Measurements from ENCODE around the gene GIT2. TPM values are rescaled to one million over a fixed set of nuclear protein-coding genes. Genes with fewer than 3 reads are reported as not detected.

Gene GIT2
- total and polyA plus RNA-seq, 2 experiments from 2014 or later: 15.8 to 20.9 TPM

DNA sequence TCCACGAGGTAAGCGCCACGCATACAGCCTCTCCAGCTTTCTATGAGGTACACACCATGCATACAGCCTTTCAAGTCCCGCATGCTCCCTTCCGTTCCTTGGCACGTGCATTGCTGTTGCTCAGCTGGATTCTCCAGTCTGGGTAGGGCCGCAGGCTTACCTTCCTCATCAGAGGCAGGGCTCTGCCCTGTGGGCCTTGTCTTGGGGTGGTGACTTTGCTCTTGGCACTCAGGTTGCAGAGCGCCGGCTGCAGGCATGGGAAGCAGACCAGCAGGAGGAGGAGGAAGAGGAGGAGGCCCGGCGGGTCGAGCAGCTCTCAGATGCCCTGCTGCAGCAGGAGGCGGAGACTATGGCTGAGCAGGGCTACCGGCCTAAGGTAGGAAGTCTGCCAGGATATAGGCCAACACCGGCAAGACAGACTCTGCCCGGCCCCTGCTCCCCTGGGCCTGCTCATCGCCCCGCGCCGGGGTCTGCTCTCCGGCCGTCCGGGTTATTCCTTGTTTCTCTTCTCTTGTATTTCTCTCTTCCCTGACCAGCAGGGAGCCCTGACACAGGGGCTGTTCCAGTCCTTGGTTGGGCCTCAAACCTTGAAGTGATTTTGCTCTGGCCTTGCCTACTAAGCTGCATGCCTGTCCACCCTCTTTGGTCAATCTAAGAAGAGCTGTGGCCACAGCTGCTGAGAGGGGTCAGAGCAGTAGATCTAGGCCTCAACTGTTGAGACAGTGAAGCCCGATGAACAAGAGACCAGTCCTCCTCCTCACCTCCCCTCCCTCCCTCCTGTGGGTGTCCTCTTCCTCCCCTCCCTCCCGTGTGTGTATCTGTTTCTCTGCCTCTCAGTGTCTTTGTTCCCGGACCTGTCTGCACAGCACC lies 80.8 kb downstream of the GIT2 start (continued):
- TF ChIP-seq, protein P1, sequence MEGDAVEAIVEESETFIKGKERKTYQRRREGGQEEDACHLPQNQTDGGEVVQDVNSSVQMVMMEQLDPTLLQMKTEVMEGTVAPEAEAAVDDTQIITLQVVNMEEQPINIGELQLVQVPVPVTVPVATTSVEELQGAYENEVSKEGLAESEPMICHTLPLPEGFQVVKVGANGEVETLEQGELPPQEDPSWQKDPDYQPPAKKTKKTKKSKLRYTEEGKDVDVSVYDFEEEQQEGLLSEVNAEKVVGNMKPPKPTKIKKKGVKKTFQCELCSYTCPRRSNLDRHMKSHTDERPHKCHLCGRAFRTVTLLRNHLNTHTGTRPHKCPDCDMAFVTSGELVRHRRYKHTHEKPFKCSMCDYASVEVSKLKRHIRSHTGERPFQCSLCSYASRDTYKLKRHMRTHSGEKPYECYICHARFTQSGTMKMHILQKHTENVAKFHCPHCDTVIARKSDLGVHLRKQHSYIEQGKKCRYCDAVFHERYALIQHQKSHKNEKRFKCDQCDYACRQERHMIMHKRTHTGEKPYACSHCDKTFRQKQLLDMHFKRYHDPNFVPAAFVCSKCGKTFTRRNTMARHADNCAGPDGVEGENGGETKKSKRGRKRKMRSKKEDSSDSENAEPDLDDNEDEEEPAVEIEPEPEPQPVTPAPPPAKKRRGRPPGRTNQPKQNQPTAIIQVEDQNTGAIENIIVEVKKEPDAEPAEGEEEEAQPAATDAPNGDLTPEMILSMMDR (conservative IDR thresholded peaks at IDR 0.05; ENCODE audit: low read depth in 2 of 2): no peak

DNA sequence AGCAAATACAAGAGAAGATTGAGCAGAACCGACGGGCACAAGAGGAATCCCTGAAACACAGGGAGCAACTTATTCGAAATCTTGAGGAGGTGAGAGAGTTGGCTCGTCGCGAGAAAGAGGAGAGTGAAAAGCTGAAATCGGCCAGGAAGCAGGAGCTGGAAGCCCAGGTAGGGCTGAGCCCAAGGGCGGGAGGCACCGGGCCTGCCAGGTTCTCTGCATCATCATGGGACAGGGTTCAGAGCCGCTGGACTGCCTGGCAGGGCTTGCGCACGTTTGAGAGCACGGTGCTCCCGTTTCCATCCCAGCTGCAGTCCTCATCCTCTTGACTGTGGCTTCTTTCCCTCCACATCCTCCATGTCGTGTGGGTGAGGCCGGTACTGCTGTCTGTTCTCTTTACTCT lies 81.7 kb downstream of the GIT2 start:
- no peak for TF ChIP-seq POLR2AphosphoS5 (IDR thresholded peaks at IDR 0.05; ENCODE audit: low read depth)
- TF ChIP-seq, protein P2, sequence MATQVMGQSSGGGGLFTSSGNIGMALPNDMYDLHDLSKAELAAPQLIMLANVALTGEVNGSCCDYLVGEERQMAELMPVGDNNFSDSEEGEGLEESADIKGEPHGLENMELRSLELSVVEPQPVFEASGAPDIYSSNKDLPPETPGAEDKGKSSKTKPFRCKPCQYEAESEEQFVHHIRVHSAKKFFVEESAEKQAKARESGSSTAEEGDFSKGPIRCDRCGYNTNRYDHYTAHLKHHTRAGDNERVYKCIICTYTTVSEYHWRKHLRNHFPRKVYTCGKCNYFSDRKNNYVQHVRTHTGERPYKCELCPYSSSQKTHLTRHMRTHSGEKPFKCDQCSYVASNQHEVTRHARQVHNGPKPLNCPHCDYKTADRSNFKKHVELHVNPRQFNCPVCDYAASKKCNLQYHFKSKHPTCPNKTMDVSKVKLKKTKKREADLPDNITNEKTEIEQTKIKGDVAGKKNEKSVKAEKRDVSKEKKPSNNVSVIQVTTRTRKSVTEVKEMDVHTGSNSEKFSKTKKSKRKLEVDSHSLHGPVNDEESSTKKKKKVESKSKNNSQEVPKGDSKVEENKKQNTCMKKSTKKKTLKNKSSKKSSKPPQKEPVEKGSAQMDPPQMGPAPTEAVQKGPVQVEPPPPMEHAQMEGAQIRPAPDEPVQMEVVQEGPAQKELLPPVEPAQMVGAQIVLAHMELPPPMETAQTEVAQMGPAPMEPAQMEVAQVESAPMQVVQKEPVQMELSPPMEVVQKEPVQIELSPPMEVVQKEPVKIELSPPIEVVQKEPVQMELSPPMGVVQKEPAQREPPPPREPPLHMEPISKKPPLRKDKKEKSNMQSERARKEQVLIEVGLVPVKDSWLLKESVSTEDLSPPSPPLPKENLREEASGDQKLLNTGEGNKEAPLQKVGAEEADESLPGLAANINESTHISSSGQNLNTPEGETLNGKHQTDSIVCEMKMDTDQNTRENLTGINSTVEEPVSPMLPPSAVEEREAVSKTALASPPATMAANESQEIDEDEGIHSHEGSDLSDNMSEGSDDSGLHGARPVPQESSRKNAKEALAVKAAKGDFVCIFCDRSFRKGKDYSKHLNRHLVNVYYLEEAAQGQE (IDR thresholded peaks at IDR 0.05; ENCODE audit: unreplicated experiment): no peak
- TF ChIP-seq, protein P3, sequence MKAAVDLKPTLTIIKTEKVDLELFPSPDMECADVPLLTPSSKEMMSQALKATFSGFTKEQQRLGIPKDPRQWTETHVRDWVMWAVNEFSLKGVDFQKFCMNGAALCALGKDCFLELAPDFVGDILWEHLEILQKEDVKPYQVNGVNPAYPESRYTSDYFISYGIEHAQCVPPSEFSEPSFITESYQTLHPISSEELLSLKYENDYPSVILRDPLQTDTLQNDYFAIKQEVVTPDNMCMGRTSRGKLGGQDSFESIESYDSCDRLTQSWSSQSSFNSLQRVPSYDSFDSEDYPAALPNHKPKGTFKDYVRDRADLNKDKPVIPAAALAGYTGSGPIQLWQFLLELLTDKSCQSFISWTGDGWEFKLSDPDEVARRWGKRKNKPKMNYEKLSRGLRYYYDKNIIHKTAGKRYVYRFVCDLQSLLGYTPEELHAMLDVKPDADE (IDR thresholded peaks at IDR 0.05): no peak
- no peak for TF ChIP-seq EZH2 (IDR thresholded peaks at IDR 0.05; ENCODE audit: low read depth, unreplicated experiment)
- no peak for TF ChIP-seq ZNF331 (CRISPR knock-in tag; IDR thresholded peaks at IDR 0.05; ENCODE audit: low read depth)
- no peak for TF ChIP-seq STAT1 (IDR thresholded peaks at IDR 0.05; ENCODE audit: unreplicated experiment)
- TF ChIP-seq NANOG (IDR thresholded peaks at IDR 0.05; ENCODE audit: borderline replicate concordance): no peak
- TF ChIP-seq, protein P1 (conservative IDR thresholded peaks at IDR 0.05; ENCODE audit: low read depth in 2 of 2): no peak
- TF ChIP-seq JUNB (IDR thresholded peaks at IDR 0.05; ENCODE audit: unreplicated experiment): no peak
- Mint-ChIP-seq H3K4me1 (peaks cover 9% of the 10 kb centered on the region), H3K4me3 (no peak overlapping the region), H3K9me3 (peaks cover under 1% of the 10 kb centered on the region; the same call in 1 of the 3 replicates), H3K27ac (no peak overlapping the region), H3K36me3 (ENCODE audit: low read depth) (peaks cover 44% of the 10 kb centered on the region), H3K27me3 (ENCODE audit: insufficient read depth, low read depth, poor library complexity) (peaks cover 10% of the 10 kb centered on the region)
- Histone ChIP-seq H3K4me1 (ENCODE audit: insufficient read depth) (no peaks in the 10 kb centered on the region), H4K20me1 (replicated peaks; ENCODE audit: insufficient read depth) (no peaks in the 10 kb centered on the region; the same call in 1 of the 2 replicates), H3K27me3 (ENCODE audit: insufficient read depth) (peaks cover under 1% of the 10 kb centered on the region; the same call in 1 of the 2 replicates), H3F3A (replicated peaks; ENCODE audit: low read depth) (0 out of 2 replicates have a peak, but pooled peaks cover 8% of the 10 kb centered on the region), H2AFZ (no peak overlapping the region), H3K9me2 (ENCODE audit: insufficient read depth) (no peaks in the 10 kb centered on the region), H3K4me3 (no peak overlapping the region), H3K4me2 (no peak overlapping the region), H3K27ac (ENCODE audit: low read depth) (no peak overlapping the region), H3K79me2 (replicated peaks; ENCODE audit: insufficient read depth) (no peaks in the 10 kb centered on the region), H3K36me3 (ENCODE audit: insufficient read depth) (no peaks in the 10 kb centered on the region)
- ATAC-seq: no peak
- no peak for DNase-seq (ENCODE audit: low spot score)

Data from GM23338 (cell line).